SU-DHL-6 (cell line): Measurements from ENCODE around the gene CRIP2.

Source experiments
- H2AFZ ChIP-seq: fragments of 200-600 bp; sonication (generic); 2 replicates; pipeline ENCODE4 v1.6.1; 2014; ENCODE audit warnings: low read depth, mild to moderate bottlenecking, moderate library complexity, mixed read lengths, antibody characterized with exemption, low read length; ENCODE audit not compliant: severe bottlenecking
- H3F3A ChIP-seq: fragments of 200-600 bp; shearing (Covaris generic); 2 replicates; pipeline ENCODE4 v1.6.0; 2016; ENCODE audit warnings: antibody characterized with exemption, mild to moderate bottlenecking; ENCODE audit not compliant: insufficient read depth
- H3K27ac ChIP-seq: fragments of 200-600 bp; sonication (generic); 2 replicates; pipeline ENCODE4 v1.5.1; 2016; ENCODE audit warnings: low read depth, mild to moderate bottlenecking, low read length, moderate library complexity, mixed read lengths
- H3K27me3 ChIP-seq: fragments of 200-600 bp; sonication (generic), shearing (Covaris generic); 2 replicates; pipeline ENCODE4 v1.6.0; 2014; ENCODE audit warnings: mild to moderate bottlenecking, low read length
- H3K36me3 ChIP-seq: fragments of 200-600 bp; sonication (generic); 2 replicates; pipeline ENCODE4 v1.6.1; 2014; ENCODE audit warnings: mild to moderate bottlenecking, low read length, mixed read lengths
- H3K4me2 ChIP-seq: fragments of 300-600, 200-600 bp; shearing (Covaris generic), sonication (generic); 2 replicates; pipeline ENCODE4 v1.6.0; 2014; ENCODE audit warnings: low read length, low read depth, mild to moderate bottlenecking; ENCODE audit not compliant: poor library complexity, severe bottlenecking
- H3K4me3 ChIP-seq: fragments of 200-600 bp; sonication (generic); 2 replicates; pipeline ENCODE4 v1.5.1; 2014; ENCODE audit warnings: antibody characterized with exemption, low read length, mild to moderate bottlenecking, mixed read lengths; ENCODE audit not compliant: insufficient read depth, poor library complexity, severe bottlenecking
- H3K79me2 ChIP-seq: fragments of 200-600 bp; sonication (generic); 2 replicates; pipeline ENCODE4 v1.6.1; 2014; ENCODE audit warnings: mild to moderate bottlenecking, low read length, moderate library complexity; ENCODE audit not compliant: insufficient read depth
- H3K9ac ChIP-seq: fragments of 200-600 bp; sonication (generic); 2 replicates; pipeline ENCODE4 v1.7.0; 2014; ENCODE audit warnings: mild to moderate bottlenecking, low read length
- H3K9me2 ChIP-seq: fragments of 200-600 bp; sonication (generic); replicated peaks from 2 replicates; pipeline ENCODE4 v1.6.1; 2014; ENCODE audit warnings: low read length; ENCODE audit not compliant: insufficient read depth
- H3K9me3 ChIP-seq: fragments of 200-600 bp; sonication (generic); 2 replicates; pipeline ENCODE4 v1.6.1; 2014; ENCODE audit warnings: low read length, mixed read lengths; ENCODE audit not compliant: insufficient read depth
- H4K20me1 ChIP-seq: fragments of 200-600 bp; sonication (generic); 2 replicates; pipeline ENCODE4 v1.6.1; 2014; ENCODE audit warnings: low read depth, mild to moderate bottlenecking, antibody characterized with exemption, low read length, moderate library complexity, mixed read lengths
- EZH2phosphoT487 ChIP-seq: fragments of 200-600 bp; sonication (generic), shearing (Covaris generic); conservative IDR thresholded peaks from 2 replicates; pipeline ENCODE4 v1.6.1; 2018; ENCODE audit warnings: mild to moderate bottlenecking, antibody characterized with exemption, low read length, moderate library complexity, mixed read lengths
- TF ChIP-seq, protein P1 (sequence below): fragments of 200-600 bp; sonication (generic); IDR thresholded peaks from one replicate; pipeline ENCODE4 v1.5.1; 2017; ENCODE audit warnings: antibody characterized with exemption, mild to moderate bottlenecking, low read length, moderate library complexity; ENCODE audit not compliant: insufficient read depth, poor library complexity, severe bottlenecking

Gene CRIP2

GRCh38 chr14:105436891-105437722 is 37.5 kb upstream of the CRIP2 start:
- TF ChIP-seq EZH2phosphoT487, result no peak
- TF ChIP-seq, protein P1, sequence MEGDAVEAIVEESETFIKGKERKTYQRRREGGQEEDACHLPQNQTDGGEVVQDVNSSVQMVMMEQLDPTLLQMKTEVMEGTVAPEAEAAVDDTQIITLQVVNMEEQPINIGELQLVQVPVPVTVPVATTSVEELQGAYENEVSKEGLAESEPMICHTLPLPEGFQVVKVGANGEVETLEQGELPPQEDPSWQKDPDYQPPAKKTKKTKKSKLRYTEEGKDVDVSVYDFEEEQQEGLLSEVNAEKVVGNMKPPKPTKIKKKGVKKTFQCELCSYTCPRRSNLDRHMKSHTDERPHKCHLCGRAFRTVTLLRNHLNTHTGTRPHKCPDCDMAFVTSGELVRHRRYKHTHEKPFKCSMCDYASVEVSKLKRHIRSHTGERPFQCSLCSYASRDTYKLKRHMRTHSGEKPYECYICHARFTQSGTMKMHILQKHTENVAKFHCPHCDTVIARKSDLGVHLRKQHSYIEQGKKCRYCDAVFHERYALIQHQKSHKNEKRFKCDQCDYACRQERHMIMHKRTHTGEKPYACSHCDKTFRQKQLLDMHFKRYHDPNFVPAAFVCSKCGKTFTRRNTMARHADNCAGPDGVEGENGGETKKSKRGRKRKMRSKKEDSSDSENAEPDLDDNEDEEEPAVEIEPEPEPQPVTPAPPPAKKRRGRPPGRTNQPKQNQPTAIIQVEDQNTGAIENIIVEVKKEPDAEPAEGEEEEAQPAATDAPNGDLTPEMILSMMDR, result no peak
- peaks cover 6% of the 10 kb centered on the region; the same call in 1 of the 2 replicates for H3K36me3 ChIP-seq
- H3F3A ChIP-seq, result peaks cover 16% of the 10 kb centered on the region
- H4K20me1 ChIP-seq, result peaks cover 3% of the 10 kb centered on the region; the same call in 1 of the 2 replicates
- peaks cover 10% of the 10 kb centered on the region; the same call in 1 of the 2 replicates for H3K9me3 ChIP-seq
- no peak overlapping the region for H2AFZ ChIP-seq
- no peak overlapping the region for H3K4me2 ChIP-seq
- no peaks in the 10 kb centered on the region for H3K27me3 ChIP-seq
- no peaks in the 10 kb centered on the region for H3K9me2 ChIP-seq
- H3K79me2 ChIP-seq, result peaks cover 83% of the 10 kb centered on the region
- H3K9ac ChIP-seq, result no peak overlapping the region
- no peak overlapping the region for H3K27ac ChIP-seq
- H3K4me3 ChIP-seq, result no peak overlapping the region

GRCh38 chr14:105437723-105438500 is 36.7 kb upstream of the CRIP2 start:
- Histone ChIP-seq H3K4me2 (no peak overlapping the region), H3K9ac (no peak overlapping the region), H3K9me3 (peaks cover 10% of the 10 kb centered on the region; the same call in 1 of the 2 replicates), H4K20me1 (peaks cover 3% of the 10 kb centered on the region; the same call in 1 of the 2 replicates), H3F3A (peaks cover 16% of the 10 kb centered on the region), H3K9me2 (no peaks in the 10 kb centered on the region), H3K79me2 (peaks cover 76% of the 10 kb centered on the region), H3K27ac (no peak overlapping the region), H2AFZ (no peak overlapping the region), H3K27me3 (no peaks in the 10 kb centered on the region), H3K36me3 (peaks cover 6% of the 10 kb centered on the region; the same call in 1 of the 2 replicates), H3K4me3 (no peak overlapping the region)
- TF ChIP-seq, protein P1, result no peak
- TF ChIP-seq EZH2phosphoT487, result no peak

DNA sequence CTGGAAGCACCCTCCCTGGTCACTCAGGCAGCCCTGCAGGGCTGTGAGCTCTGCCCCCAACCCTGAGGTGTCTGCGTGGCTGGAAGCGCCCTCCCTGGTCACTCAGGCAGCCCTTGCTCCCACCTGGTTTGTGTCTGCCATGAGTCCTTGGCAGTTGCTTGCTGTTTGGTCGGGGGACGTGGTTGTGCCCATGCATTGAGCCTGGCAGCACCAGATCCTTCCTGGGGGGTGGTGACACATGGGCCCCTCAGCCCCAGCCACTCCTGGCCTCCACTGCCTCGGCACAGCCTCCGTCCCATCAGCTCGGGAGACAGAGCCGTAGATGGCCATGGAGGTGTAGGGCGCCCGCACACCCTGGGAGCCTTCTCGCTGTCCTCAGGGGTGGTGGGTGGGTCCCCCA is 35.4 kb upstream of the CRIP2 start:
- Histone ChIP-seq H2AFZ (no peak overlapping the region), H4K20me1 (peaks cover 3% of the 10 kb centered on the region; the same call in 1 of the 2 replicates), H3K79me2 (peaks cover 64% of the 10 kb centered on the region), H3K9me2 (no peaks in the 10 kb centered on the region), H3K4me3 (no peak overlapping the region), H3K27ac (no peak overlapping the region), H3K4me2 (no peak overlapping the region), H3K27me3 (no peaks in the 10 kb centered on the region), H3F3A (peaks cover 16% of the 10 kb centered on the region), H3K9ac (no peak overlapping the region), H3K36me3 (peaks cover 6% of the 10 kb centered on the region; the same call in 1 of the 2 replicates), H3K9me3 (peaks cover 10% of the 10 kb centered on the region; the same call in 1 of the 2 replicates)
- TF ChIP-seq, protein P1, result no peak
- no peak for TF ChIP-seq EZH2phosphoT487
